Suprapubic skin (tissue), 4 donors: ENCODE measurements around the gene RETSAT. TPM values are rescaled to one million over a fixed set of nuclear protein-coding genes. Genes with fewer than 3 reads are reported as not detected.
"Not testable (repeated sequence)": the region's sequence is repeated elsewhere in the genome, so short reads cannot be mapped to it uniquely, and the experiment has no call there.

Experiments used
- DNase-seq, 2 donors: peaks; one replicate each; pipeline ENCODE4 v3.0.0-alpha.2; 2019; ENCODE audit warnings: low spot score in 2 of 2
- H3K27ac ChIP-seq: fragments of 200-600 bp; sonication (generic); one replicate; pipeline ENCODE4 v1.5.1; 2019
- H3K27me3 ChIP-seq: fragments of 200-600 bp; sonication (generic); one replicate; pipeline ENCODE4 v1.5.1; 2019
- H3K36me3 ChIP-seq: fragments of 200-600 bp; sonication (generic); one replicate; pipeline ENCODE4 v1.5.1; 2019
- H3K4me1 ChIP-seq: fragments of 200-600 bp; sonication (generic); one replicate; pipeline ENCODE4 v1.5.1; 2019
- H3K4me3 ChIP-seq: fragments of 200-600 bp; sonication (generic); one replicate; pipeline ENCODE4 v1.5.1; 2019; ENCODE audit warnings: mild to moderate bottlenecking
- H3K9me3 ChIP-seq: fragments of 200-600 bp; sonication (generic); one replicate; pipeline ENCODE4 v1.5.1; 2019
- EP300 ChIP-seq: sonication (generic); formaldehyde crosslinking; IDR thresholded peaks from one replicate; pipeline ENCODE4 v1.6.1; 2017; ENCODE audit warnings: antibody characterized with exemption
- POLR2A ChIP-seq, 2 donors: fragments of 450-650 bp; IDR thresholded peaks; one replicate each; pipeline ENCODE4 v1.6.1; 2017; ENCODE audit warnings: antibody characterized with exemption in 2 of 2, mild to moderate bottlenecking in 2 of 2, moderate library complexity in 2 of 2
- POLR2AphosphoS5 ChIP-seq, 3 donors: sonication (generic); formaldehyde crosslinking; IDR thresholded peaks; one replicate each; pipeline ENCODE4 v1.6.1; 2017; ENCODE audit warnings: antibody characterized with exemption in 3 of 3
- WGBS: methylation state at CpG from one replicate; pipeline ENCODE4 v1.1.5; 2018; 5-methylcytosine and 5-hydroxymethylcytosine counted together
- total RNA-seq, 4 donors: library from RNA; depleted of rRNA; stranded (reverse); fragments of >200 nt; gene quantifications; one replicate each; pipeline ENCODE4 v1.1.0, GENCODE V29; 2016
- TF ChIP-seq, protein P1 (sequence below), 2 donors: fragments of 200-600 bp in 1 of 2; fragments of 450-650 bp in 1 of 2; sonication (generic) in 1 of 2; IDR thresholded peaks; one replicate each; pipeline ENCODE4 v1.5.1; 2016 to 2019; ENCODE audit warnings: antibody characterized with exemption in 2 of 2, mild to moderate bottlenecking in 1 of 2, moderate library complexity in 1 of 2

RETSAT gene
- total RNA-seq, 4 donors from 2014 or later, result 92.4 to 126 (median 117) TPM

DNA sequence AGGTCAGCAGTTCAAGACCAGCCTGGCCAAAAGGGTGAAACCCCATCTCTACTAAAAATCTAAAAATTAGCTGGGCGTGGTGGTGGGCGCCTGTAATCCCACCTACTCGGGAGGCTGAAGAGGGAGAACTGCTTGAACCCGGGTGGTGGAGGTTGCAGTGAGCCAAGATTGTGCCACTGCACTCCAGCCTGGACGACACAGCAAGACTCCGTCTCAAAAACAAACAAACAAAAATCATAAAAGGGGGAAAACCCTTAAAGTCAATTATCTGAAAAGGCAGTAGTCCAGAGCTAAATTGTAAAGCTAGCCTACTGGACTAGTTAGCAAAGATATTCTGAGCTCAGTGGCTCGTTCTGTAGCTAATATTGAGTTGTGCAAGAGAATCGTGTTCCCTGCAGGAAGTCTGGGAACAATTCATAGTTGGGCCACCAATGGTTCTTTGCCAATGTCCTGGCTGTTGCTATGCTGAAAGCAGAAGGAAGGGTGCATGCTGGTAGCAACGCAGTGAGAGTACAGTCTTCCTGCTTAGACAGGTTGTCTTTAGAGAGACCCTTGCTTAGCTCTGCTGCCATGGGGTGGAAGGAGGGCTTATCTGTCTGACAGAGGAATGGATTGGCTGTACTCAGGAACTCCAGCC, 30.9 kb downstream of the RETSAT start:
- WGBS, result 83% methylated on average over 9 of the region's 9 CpGs
- Histone ChIP-seq H3K27ac (no peak overlapping the region), H3K27me3 (no peaks in the 10 kb centered on the region), H3K36me3 (peaks cover 59% of the 10 kb centered on the region), H3K9me3 (no peaks in the 10 kb centered on the region), H3K4me1 (peaks cover 67% of the 10 kb centered on the region), H3K4me3 (no peak overlapping the region)
- TF ChIP-seq POLR2AphosphoS5 (IDR thresholded peaks at IDR 0.05) (peak in 1 of 3 donors; percentile 25), POLR2A (IDR thresholded peaks at IDR 0.05) (no peak)
- peak in 1 of 2 donors; percentile 52 for DNase-seq

DNA sequence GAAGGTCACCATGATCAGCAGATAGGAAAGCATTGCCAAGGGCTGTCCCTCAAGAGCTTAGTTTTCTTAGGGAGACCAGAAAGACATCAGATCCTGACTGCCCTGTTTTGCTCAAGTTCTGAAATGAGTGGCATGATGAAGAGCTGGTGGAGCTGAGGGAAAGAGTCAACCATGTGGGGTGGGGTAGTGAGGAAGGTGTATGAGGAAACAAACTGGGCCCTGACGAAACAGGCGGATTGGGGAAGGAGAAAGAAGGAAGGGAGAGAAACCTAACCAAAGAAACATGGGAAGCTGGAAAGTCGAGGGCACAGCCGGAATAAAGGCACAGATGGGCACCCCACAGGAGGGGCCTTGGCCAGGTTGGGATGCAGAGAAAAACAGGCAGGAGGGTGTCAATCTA, 34.5 kb downstream of the RETSAT start:
- no peaks in the 10 kb centered on the region for H3K27me3 ChIP-seq
- H3K4me1 ChIP-seq, result peaks cover 46% of the 10 kb centered on the region
- TF ChIP-seq POLR2AphosphoS5 (IDR thresholded peaks at IDR 0.05) (no peak), POLR2A (IDR thresholded peaks at IDR 0.05) (no peak), EP300 (no peak)
- TF ChIP-seq, protein P1, sequence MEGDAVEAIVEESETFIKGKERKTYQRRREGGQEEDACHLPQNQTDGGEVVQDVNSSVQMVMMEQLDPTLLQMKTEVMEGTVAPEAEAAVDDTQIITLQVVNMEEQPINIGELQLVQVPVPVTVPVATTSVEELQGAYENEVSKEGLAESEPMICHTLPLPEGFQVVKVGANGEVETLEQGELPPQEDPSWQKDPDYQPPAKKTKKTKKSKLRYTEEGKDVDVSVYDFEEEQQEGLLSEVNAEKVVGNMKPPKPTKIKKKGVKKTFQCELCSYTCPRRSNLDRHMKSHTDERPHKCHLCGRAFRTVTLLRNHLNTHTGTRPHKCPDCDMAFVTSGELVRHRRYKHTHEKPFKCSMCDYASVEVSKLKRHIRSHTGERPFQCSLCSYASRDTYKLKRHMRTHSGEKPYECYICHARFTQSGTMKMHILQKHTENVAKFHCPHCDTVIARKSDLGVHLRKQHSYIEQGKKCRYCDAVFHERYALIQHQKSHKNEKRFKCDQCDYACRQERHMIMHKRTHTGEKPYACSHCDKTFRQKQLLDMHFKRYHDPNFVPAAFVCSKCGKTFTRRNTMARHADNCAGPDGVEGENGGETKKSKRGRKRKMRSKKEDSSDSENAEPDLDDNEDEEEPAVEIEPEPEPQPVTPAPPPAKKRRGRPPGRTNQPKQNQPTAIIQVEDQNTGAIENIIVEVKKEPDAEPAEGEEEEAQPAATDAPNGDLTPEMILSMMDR (IDR thresholded peaks at IDR 0.05), result no peak
- no peaks in the 10 kb centered on the region for H3K9me3 ChIP-seq
- DNase-seq, result peak in 1 of 2 donors; percentile 41
- H3K4me3 ChIP-seq, result no peak overlapping the region
- no peak overlapping the region for H3K27ac ChIP-seq
- H3K36me3 ChIP-seq, result peaks cover 86% of the 10 kb centered on the region
- WGBS, result 87% methylated on average over 4 of the region's 4 CpGs

DNA sequence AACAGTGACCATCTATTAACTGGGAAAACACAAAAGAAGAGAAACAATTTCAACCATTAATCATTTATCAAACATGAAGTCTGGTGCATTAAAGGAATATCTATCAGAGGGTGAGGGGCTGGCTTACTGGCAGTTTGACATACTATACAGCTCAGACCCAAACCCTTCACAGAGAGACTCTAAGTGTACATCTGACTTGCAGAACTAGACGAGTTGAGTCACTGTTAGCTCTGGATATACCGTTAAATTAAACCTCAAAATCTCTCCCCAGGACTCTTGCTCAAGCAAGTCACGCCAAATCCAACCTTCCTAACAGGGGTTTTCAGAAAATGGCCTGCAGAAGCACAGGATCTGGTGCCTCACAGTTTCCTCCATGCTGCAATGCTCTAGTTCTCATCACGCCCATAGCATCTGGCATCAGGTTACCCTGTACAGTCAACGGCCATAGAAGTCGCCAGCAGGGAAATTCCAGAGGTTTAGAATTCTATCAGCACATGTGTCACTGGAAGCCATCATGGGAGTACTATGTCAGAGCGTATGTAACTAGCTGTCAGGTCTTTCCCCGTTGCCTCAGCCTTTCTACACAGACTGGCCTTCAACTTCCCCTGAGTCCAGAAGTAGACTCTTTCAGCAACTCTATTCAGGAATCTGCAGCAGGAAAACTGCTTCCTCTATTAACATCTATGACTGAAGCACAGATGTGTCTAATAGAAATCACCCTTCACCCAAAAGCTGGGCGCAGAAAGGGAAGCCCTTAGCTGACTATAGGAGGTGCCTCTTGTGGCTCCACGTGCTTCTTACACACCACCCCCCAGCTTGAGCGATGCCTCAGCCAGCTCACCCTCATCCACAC, 35.9 kb downstream of the RETSAT start:
- H3K27me3 ChIP-seq, result no peaks in the 10 kb centered on the region
- H3K36me3 ChIP-seq, result peaks cover 80% of the 10 kb centered on the region
- WGBS, result 39% methylated on average over 11 of the region's 11 CpGs
- TF ChIP-seq EP300, result no peak
- H3K27ac ChIP-seq, result no peak overlapping the region
- H3K9me3 ChIP-seq, result no peaks in the 10 kb centered on the region
- H3K4me1 ChIP-seq, result peaks cover 36% of the 10 kb centered on the region
- H3K4me3 ChIP-seq, result no peak overlapping the region
- DNase-seq, result peak in 1 of 2 donors; percentile 43

DNA sequence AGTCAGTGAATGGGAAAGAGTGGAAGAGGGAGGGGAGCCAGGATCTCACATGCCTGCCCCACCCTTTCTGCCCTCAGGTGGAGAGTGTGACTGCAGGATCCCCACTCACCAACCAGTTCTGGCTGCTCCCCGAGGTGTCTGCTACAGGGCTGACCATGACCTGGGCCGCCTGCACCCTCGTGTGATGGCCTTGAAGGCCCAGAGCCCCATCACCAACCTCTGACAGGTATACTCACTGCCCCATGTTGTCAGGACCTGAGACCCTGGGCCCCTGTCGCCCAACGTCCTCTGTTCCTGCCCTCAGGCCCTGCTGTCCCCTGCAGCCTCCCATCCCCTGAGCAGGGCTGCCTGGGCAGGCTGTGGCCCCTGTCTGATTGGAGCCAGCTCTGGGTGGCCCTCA, 38.4 kb downstream of the RETSAT start:
- peaks cover 55% of the 10 kb centered on the region for H3K36me3 ChIP-seq
- H3K9me3 ChIP-seq, H3K27ac ChIP-seq, H3K4me3 ChIP-seq, DNase-seq, H3K27me3 ChIP-seq: not testable (repeated sequence)
- no CpG with 5 or more reads among the region's 5 CpGs for whole genome bisulfite sequencing
- H3K4me1 ChIP-seq, result peaks cover 15% of the 10 kb centered on the region

DNA sequence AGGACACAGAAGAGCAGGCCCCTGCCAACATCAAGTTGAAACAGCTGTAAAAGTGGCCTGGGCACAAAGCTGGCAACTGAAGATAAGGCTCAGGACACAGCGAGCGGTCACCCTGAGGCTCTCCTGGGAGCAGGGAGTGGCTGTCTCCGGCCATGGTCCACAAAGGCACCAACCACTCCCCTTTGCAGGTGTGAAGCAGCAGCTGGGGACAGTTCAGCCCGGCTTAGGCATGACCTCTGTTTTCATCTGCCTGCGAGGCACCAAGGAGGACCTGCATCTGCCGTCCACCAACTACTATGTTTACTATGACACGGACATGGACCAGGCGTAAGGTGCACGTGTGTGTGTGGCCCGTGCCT, 39.5 kb downstream of the RETSAT start:
- WGBS, result 94% methylated on average over 10 of the region's 10 CpGs
- H3K27ac ChIP-seq, result no peak overlapping the region
- no peak for DNase-seq
- no peaks in the 10 kb centered on the region for H3K27me3 ChIP-seq
- no peaks in the 10 kb centered on the region for H3K9me3 ChIP-seq
- H3K4me1 ChIP-seq, result peaks cover 15% of the 10 kb centered on the region
- H3K4me3 ChIP-seq, result no peak overlapping the region
- TF ChIP-seq, protein P1 (IDR thresholded peaks at IDR 0.05), result no peak
- TF ChIP-seq EP300, result no peak
- no peak for TF ChIP-seq POLR2A (IDR thresholded peaks at IDR 0.05)
- TF ChIP-seq POLR2AphosphoS5 (IDR thresholded peaks at IDR 0.05), result no peak
- H3K36me3 ChIP-seq, result peaks cover 44% of the 10 kb centered on the region

DNA sequence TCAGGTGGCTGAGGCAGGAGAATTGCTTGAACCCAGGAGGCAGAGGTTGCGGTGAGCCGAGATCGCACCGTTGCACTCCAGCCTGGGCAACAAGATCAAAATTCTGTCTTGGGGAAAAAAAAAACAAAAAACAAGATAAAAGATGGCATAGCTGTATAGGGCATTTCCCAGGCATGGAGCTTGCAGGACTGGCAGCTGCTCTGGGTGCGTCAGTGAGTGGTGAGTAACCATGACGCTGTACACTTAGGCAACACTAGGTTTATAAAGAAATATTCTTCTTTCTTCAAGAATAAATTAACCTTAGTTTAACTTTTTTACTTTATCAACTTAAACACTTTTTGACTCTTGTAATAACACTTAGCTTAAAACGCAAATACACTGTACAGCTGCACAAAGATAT, 41.9 kb downstream of the RETSAT start:
- peaks cover 8% of the 10 kb centered on the region for H3K4me1 ChIP-seq
- H3K27me3 ChIP-seq, result no peaks in the 10 kb centered on the region
- H3K9me3 ChIP-seq, result no peaks in the 10 kb centered on the region
- WGBS, result 71% methylated on average over 7 of the region's 7 CpGs
- TF ChIP-seq POLR2A (IDR thresholded peaks at IDR 0.05), result no peak
- TF ChIP-seq, protein P1 (IDR thresholded peaks at IDR 0.05), result no peak
- TF ChIP-seq POLR2AphosphoS5 (IDR thresholded peaks at IDR 0.05), result no peak
- no peak for TF ChIP-seq EP300
- peaks cover 24% of the 10 kb centered on the region for H3K36me3 ChIP-seq
- no peak overlapping the region for H3K27ac ChIP-seq
- no peak for DNase-seq
- H3K4me3 ChIP-seq, result no peak overlapping the region
